HG03571 (cell line): ENCODE results near the gene SAMMSON.

Source experiments
- ATAC-seq: cut with Tn5 transposase; IDR thresholded peaks from one replicate; pipeline ENCODE4 v1.9.1; 2021; ENCODE audit not compliant: unreplicated experiment

Gene SAMMSON

GRCh38 chr3:70085613-70086012 is 86.1 kb downstream of the SAMMSON start:
- ATAC-seq = no peak

DNA sequence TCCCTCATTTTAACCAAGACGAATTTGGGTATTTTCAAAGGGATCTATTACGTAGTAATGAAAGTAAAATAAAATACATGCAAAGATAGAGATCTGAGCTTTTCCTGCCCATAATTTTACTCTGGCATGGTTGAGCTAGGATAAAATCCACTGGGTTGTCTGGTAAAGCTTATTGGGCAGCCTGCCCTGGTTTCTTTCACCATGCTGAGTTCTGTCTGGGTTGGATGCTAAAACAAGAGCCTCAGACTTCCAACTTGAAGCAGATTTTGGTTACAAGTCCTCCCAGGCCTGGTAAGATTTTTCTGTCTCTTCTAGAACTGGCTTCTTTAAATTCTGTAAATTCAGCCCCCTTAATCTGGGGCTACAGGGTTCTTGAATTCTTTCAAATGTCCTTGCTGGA is 86.8 kb downstream of the SAMMSON start:
- ATAC-seq = no peak

DNA sequence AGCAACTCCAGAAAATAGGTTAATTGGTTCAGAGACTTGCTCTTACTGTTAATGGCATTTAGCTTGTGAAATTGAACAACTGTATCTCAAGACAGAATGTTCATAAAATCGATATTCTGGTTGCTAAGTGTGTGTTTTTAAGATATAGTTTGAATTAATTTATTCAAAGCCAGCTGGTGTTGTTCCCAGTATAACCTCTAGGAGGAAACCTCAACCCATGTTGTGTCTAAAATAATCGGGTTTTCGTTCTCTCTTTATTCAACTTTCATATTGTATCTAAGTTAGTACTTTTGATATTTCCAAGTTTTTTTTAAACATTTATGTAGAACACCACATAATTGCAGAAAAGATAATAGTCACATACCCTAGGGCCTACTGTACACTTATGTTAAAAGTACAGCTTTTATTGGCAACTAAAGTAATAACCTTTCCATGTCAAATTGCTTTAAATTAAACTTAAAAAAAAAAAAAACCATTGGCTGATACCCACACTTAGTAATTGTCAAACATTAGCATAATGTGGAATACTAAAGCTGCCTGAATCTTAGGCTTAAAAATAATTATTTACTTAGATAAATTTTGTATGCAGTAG is 90.9 kb downstream of the SAMMSON start:
- ATAC-seq = no peak

- ATAC-seq = no peak
Observed at GRCh38 chr3:70094197-70094596, 94.7 kb downstream of the SAMMSON start.

DNA sequence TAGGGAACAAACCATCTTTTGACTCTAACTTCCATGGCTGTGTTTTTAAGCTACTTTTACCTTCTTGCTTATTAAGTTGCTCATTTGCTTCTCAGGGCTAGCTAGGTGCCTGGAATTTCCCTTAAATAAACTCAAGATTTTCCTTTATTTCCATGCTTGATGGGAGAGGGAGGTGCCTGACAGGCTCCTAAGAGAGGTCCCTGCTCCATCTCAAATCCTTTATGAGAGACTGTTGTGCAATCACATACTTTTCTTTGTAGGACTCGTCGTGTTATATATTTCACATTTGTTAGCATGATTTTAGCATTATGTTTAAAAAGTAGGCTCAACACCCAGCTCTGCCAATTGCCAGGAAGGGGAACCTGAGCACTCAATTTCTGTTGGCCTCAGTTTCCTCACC is 95.7 kb downstream of the SAMMSON start:
- ATAC-seq = no peak

DNA sequence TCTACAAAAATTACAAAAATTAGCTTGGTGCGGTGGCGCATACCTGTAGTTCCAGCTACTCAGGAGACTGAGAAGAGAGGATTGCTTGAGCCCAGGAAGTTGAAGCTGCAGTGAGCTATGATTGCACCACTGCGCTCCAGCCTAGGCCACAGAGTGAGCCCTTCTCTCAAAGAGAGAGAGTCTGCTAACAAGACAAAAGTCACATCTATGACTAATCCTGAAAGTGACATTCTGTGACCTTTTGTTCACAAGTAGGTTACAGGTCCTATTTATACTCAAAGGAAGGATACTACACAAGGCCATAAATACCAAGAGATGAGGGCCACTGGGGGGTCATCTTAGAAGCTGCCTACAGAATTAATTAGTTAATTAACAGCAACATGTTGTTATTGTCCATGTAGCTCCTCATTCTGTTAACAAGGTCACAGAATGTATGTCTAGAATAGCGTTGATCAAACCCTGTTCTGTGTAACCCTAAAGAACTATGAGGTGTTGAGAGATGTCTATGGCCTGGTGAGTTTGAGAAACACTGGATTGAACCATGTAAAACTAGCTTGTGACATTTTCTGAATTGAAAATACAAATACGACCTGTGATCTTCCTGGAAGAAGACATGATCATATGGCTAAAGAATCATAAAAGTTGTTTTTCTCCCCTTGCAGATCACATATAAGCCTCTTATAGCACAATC is 97.0 kb downstream of the SAMMSON start:
- peak; percentile 80 for ATAC-seq

DNA sequence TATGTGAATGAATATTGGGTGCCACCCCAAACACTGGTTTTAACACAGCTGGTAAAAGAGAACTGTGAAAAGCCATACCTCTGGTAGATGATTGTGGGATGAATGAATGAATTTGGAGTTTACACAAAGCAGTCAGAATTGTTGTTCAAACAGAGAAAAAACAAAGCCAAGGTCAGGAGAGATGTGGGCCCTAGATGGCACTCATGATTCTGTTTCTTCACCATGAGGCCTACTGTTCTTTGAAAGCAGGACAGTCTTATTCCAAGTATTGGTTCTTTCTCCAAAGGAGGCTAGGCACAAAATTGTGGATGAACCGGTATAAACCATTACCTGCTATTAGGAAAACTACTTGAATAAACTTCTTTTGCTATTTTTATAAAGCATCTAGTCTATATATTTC is 97.6 kb downstream of the SAMMSON start:
- ATAC-seq = no peak

GRCh38 chr3:70108072-70108471 is 108.5 kb downstream of the SAMMSON start:
- peak; percentile 74 for ATAC-seq

- ATAC-seq = no peak
Observed at GRCh38 chr3:70108546-70108945, 109.0 kb downstream of the SAMMSON start.

- no peak for ATAC-seq
Observed at GRCh38 chr3:70110066-70110465, 110.5 kb downstream of the SAMMSON start.

- ATAC-seq = no peak
Observed at GRCh38 chr3:70111411-70111810, 111.9 kb downstream of the SAMMSON start.

GRCh38 chr3:70112751-70113150 is 113.2 kb downstream of the SAMMSON start:
- no peak for ATAC-seq

DNA sequence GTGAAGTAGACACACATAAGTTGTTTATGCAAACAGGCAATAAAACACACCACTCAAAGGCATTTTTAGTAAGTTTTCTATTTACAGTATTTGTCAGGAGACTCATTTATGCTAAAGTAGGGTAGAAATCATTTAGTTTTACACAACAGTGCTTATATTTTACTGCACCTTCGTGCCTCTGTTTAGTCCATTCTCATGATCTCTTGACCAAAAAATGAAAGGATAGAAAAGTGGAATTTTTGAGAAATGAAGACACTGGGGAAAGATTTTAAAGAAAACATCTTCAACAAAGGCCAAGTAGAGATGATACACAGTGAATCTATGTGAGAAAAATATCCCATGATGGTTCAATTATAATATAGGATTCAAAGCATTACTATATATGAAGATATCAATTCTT is 114.9 kb downstream of the SAMMSON start:
- no peak for ATAC-seq

DNA sequence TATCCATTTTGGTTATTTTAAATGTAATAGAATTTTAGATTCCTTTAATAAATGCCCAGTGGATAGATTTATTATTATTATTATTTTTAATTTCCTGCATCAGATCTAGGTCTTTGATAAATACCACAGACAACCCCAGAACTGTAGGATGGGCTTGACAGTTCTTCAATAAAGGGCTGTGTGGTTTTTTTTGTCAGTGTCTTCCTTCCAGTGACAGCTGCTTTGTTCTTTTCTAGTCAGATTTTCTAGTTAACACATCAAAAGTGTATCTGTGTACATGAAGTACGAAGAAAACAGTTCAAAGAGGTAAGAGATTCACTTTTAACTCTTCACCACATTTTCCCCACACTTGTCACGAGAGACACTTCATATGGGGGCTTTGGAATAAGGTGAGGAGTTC is 120.3 kb downstream of the SAMMSON start:
- no peak for ATAC-seq
